HCT116 (cell line): ENCODE data around the gene CLIP4. TPM values are rescaled to one million over a fixed set of nuclear protein-coding genes. Genes with fewer than 3 reads are reported as not detected.

Source experiments
- ATAC-seq: fragments of 200-7000 bp; cut with Tn5 transposase; 2 replicates; pipeline ENCODE4 v1.9.1; 2020; ENCODE audit warnings: mild to moderate bottlenecking, moderate library complexity
- BruUV-seq: library from RNA; stranded (reverse); fragments of 400-500 nt; replicated peaks from 2 replicates; lab custom pipeline; 2021; lab: Mats Ljungman, UMichigan
- CTCF ChIA-PET: fragments of 300-600 bp; sonication (Branson Sonifier 250); formaldehyde crosslinking; loops from one replicate; lab custom pipeline; 2021; ENCODE audit warnings: antibody characterized with exemption; lab: Charles Lee
- POLR2A ChIA-PET: fragments of 300-600, 350-600 bp; sonication (Branson Sonifier 250); formaldehyde crosslinking; loops from one replicate; lab custom pipeline; 2021; ENCODE audit warnings: antibody characterized with exemption; lab: Charles Lee
- RAD21 ChIA-PET, 2 experiments: fragments of 300-600 bp; sonication (Branson Sonifier 250); formaldehyde crosslinking; loops; one replicate each; lab custom pipeline; 2023; ENCODE audit warnings: low total read pairs in 2 of 2; ENCODE audit not compliant: uncharacterized antibody in 2 of 2, unreplicated experiment in 2 of 2, low non-redundant PET in 1 of 2; lab: Charles Lee
- DNase-seq: peaks from one replicate; pipeline ENCODE4 v3.0.0-alpha.2; 2010; ENCODE audit warnings: low read depth, low spot score
- H2AFZ ChIP-seq: fragments of 200-600 bp; shearing (Covaris generic), sonication (generic); 2 replicates; pipeline ENCODE4 v1.6.1; 2017; ENCODE audit warnings: low read depth, mixed run types, mixed read lengths, antibody characterized with exemption, low read length; ENCODE audit not compliant: poor library complexity, severe bottlenecking
- H3K27ac ChIP-seq: 2 replicates; pipeline ENCODE4 v1.5.1; 2012; ENCODE audit warnings: low read depth, low read length
- H3K27me3 ChIP-seq: fragments of 200-600 bp; sonication (generic); 2 replicates; pipeline ENCODE4 v1.6.1; 2016; ENCODE audit warnings: mixed run types, low read length, mixed read lengths; ENCODE audit not compliant: insufficient read depth
- H3K36me3 ChIP-seq, 2 experiments: fragments of 200-500 bp in 1 of 2; fragments of 200-600 bp in 1 of 2; sonication (Bioruptor generic) in 1 of 2; sonication (generic) in 1 of 2; 2 replicates each; pipeline versions ENCODE4 v1.5.1 to v1.6.1; 2014 to 2016; ENCODE audit warnings: low read length in 2 of 2, inconsistent platforms in 1 of 2, mixed read lengths in 1 of 2, mixed run types in 1 of 2; ENCODE audit not compliant: insufficient read depth in 2 of 2, control insufficient read depth in 1 of 2
- H3K4me1 ChIP-seq, 2 experiments: fragments of 200-600 bp in 1 of 2; sonication (generic) in 1 of 2; 2 replicates each; pipeline versions ENCODE4 v1.5.1 to v1.6.1; 2012 to 2017; ENCODE audit warnings: low read length in 2 of 2, inconsistent platforms in 1 of 2, mild to moderate bottlenecking in 1 of 2, mixed read lengths in 1 of 2, mixed run types in 1 of 2, moderate library complexity in 1 of 2; ENCODE audit not compliant: insufficient read depth in 2 of 2, control insufficient read depth in 1 of 2
- H3K4me2 ChIP-seq: fragments of 200-600 bp; sonication (generic); 2 replicates; pipeline ENCODE4 v1.6.1; 2017; ENCODE audit warnings: mixed run types, low read length, mixed read lengths
- H3K4me3 ChIP-seq, 2 experiments: fragments of 200-600 bp in 1 of 2; sonication (generic) in 1 of 2; replicated peaks in 1 of 2; 2 replicates each; pipeline ENCODE4 v1.5.1; 2011 to 2016; ENCODE audit warnings: low read length in 2 of 2, control low read depth in 1 of 2, low read depth in 1 of 2, mild to moderate bottlenecking in 1 of 2, mixed read lengths in 1 of 2, mixed run types in 1 of 2
- H3K79me2 ChIP-seq: fragments of 200-600 bp; sonication (generic); 2 replicates; pipeline ENCODE4 v1.6.1; 2017; ENCODE audit warnings: mild to moderate bottlenecking, mixed run types, low read length, moderate library complexity, mixed read lengths; ENCODE audit not compliant: insufficient read depth
- H3K9ac ChIP-seq: fragments of 200-600 bp; sonication (generic); 2 replicates; pipeline ENCODE4 v1.6.1; 2016; ENCODE audit warnings: low read length, mixed read lengths
- H3K9me2 ChIP-seq: fragments of 200-600 bp; sonication (generic), shearing (Covaris generic); 2 replicates; pipeline ENCODE4 v1.6.1; 2017; ENCODE audit warnings: mixed run types, mild to moderate bottlenecking, moderate library complexity; ENCODE audit not compliant: insufficient read depth
- H3K9me3 ChIP-seq, 2 experiments: fragments of 200-500 bp in 1 of 2; fragments of 200-600 bp in 1 of 2; sonication (Bioruptor generic) in 1 of 2; sonication (generic) in 1 of 2; 2 replicates each; pipeline ENCODE4 v1.6.1; 2014 to 2017; ENCODE audit warnings: low read length in 2 of 2, mixed read lengths in 2 of 2, inconsistent platforms in 1 of 2, low read depth in 1 of 2, mild to moderate bottlenecking in 1 of 2, mixed run types in 1 of 2, moderate library complexity in 1 of 2; ENCODE audit not compliant: control insufficient read depth in 1 of 2, insufficient read depth in 1 of 2
- H4K20me1 ChIP-seq: fragments of 200-600 bp; sonication (generic), shearing (Covaris generic); 2 replicates; pipeline ENCODE4 v1.6.1; 2017; ENCODE audit warnings: mixed run types, mild to moderate bottlenecking, moderate library complexity; ENCODE audit not compliant: insufficient read depth
- CEBPB ChIP-seq: IDR thresholded peaks from 2 replicates; pipeline ENCODE4 v1.6.1; 2012; ENCODE audit warnings: low read depth
- EZH2phosphoT487 ChIP-seq: fragments of 200-600 bp; IDR thresholded peaks from 2 replicates; pipeline ENCODE4 v1.6.1; 2018; ENCODE audit warnings: antibody characterized with exemption, borderline replicate concordance
- FOSL1 ChIP-seq: IDR thresholded peaks from 2 replicates; pipeline ENCODE4 v1.6.1; 2012; ENCODE audit warnings: low read depth
- JUND ChIP-seq: IDR thresholded peaks from 2 replicates; pipeline ENCODE4 v1.6.1; 2012
- POLR2A ChIP-seq: IDR thresholded peaks from 2 replicates; pipeline ENCODE4 v1.7.0; 2011; ENCODE audit warnings: borderline replicate concordance; ENCODE audit not compliant: insufficient read depth, insufficient read length; ENCODE audit errors: extremely low read depth
- RAD21 ChIP-seq: IDR thresholded peaks from 2 replicates; pipeline ENCODE4 v1.6.1; 2012; ENCODE audit warnings: low read depth, mild to moderate bottlenecking
- ZFX ChIP-seq: fragments of 450-650 bp; IDR thresholded peaks from 2 replicates; pipeline ENCODE4 v1.6.1; 2017
- ZNF274 ChIP-seq: fragments of 200-500 bp; sonication (Bioruptor generic); IDR thresholded peaks from 2 replicates; pipeline ENCODE4 v1.6.1; 2014; ENCODE audit warnings: mild to moderate bottlenecking, low read depth, low read length, inconsistent platforms
- intact Hi-C: fragments of 100-400 bp; cut with micrococcal nuclease; formaldehyde crosslinking; loops from 2 replicates; pipeline ENCODE4 v1.10.0; 2022
- total RNA-seq: library from RNA; stranded (reverse); gene quantifications from one replicate; pipeline ENCODE4 v1.2.1, GENCODE V29; 2021; ENCODE audit not compliant: unreplicated experiment
- TF ChIP-seq, protein P1 (sequence below): IDR thresholded peaks from 2 replicates; pipeline ENCODE4 v1.6.1; 2011; ENCODE audit warnings: mild to moderate bottlenecking, low read length, moderate library complexity; ENCODE audit not compliant: insufficient replicate concordance; ENCODE audit errors: extremely low read depth

Gene CLIP4
- total RNA-seq, 1 experiment from 2014 or later: 27.8 TPM

DNA sequence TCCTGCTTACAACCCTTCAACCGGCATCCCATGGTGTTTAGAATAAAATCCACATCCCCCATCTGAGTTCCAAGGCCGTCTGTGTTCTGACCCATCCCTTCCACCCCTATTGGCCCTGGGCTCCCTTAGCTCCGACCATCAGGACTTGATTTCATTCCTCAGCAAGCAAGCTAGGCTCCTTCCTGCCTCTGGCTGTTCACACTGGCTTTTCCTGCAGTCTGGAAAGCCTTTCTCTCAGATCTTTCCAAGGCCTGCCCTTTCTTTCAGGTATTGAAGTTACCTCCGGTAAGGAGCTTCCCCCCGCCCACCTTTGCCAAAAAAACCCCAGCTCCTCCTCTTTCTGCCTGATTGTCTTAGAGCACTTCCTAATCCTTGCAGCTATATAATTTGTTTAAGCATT is 86.8 kb downstream of the CLIP4 start:
- H3K27me3 ChIP-seq: no peaks in the 10 kb centered on the region
- DNase-seq (no peak), ATAC-seq (0 out of 2 replicates have a peak, but pooled peaks have one; percentile 9)
- ChIA-PET CTCF (no interaction called here), RAD21 (no interaction called here), POLR2A (no interaction called here)
- no peaks in the 10 kb centered on the region for H3K9me2 ChIP-seq
- no peaks in the 10 kb centered on the region for H3K9me3 ChIP-seq
- BruUV-seq: no TSS peak
- no peaks in the 10 kb centered on the region for H3K4me1 ChIP-seq
- TF ChIP-seq JUND (no peak), POLR2A (no peak), CEBPB (no peak), EZH2phosphoT487 (no peak), FOSL1 (no peak), ZNF274 (no peak), ZFX (no peak), RAD21 (no peak)
- TF ChIP-seq, protein P1, sequence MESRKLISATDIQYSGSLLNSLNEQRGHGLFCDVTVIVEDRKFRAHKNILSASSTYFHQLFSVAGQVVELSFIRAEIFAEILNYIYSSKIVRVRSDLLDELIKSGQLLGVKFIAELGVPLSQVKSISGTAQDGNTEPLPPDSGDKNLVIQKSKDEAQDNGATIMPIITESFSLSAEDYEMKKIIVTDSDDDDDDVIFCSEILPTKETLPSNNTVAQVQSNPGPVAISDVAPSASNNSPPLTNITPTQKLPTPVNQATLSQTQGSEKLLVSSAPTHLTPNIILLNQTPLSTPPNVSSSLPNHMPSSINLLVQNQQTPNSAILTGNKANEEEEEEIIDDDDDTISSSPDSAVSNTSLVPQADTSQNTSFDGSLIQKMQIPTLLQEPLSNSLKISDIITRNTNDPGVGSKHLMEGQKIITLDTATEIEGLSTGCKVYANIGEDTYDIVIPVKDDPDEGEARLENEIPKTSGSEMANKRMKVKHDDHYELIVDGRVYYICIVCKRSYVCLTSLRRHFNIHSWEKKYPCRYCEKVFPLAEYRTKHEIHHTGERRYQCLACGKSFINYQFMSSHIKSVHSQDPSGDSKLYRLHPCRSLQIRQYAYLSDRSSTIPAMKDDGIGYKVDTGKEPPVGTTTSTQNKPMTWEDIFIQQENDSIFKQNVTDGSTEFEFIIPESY: no peak
- H4K20me1 ChIP-seq: no peaks in the 10 kb centered on the region
- H3K4me3 ChIP-seq: no peak overlapping the region
- no peaks in the 10 kb centered on the region for H3K36me3 ChIP-seq
- intact Hi-C loops: no loop called here
- H2AFZ ChIP-seq: no peak overlapping the region
- H3K79me2 ChIP-seq: no peaks in the 10 kb centered on the region
- H3K4me2 ChIP-seq: no peak overlapping the region
- H3K9ac ChIP-seq: no peak overlapping the region
- no peak overlapping the region for H3K27ac ChIP-seq
